B cell (primary cell): ENCODE measurements around the gene OR10AD1. TPM values are rescaled to one million over a fixed set of nuclear protein-coding genes. Genes with fewer than 3 reads are reported as not detected.

ENCODE experiments used
- ATAC-seq: fragments of 200-7000 bp; cut with Tn5 transposase; one replicate; pipeline ENCODE4 v1.10.0; 2021; ENCODE audit warnings: low read depth, mild to moderate bottlenecking, moderate number of reproducible peaks, moderate library complexity
- CTCF ChIA-PET: fragments of 350-600 bp; sonication (Branson Sonifier 250); formaldehyde crosslinking; loops from one replicate; lab custom pipeline; 2021; ENCODE audit warnings: antibody characterized with exemption, inconsistent platforms; lab: Charles Lee
- POLR2A ChIA-PET: fragments of 350-600 bp; sonication (Branson Sonifier 250); formaldehyde crosslinking; loops from one replicate; lab custom pipeline; 2021; ENCODE audit warnings: antibody characterized with exemption; lab: Charles Lee
- DNase-seq: peaks from one replicate; pipeline ENCODE4 v3.0.0; 2013
- H2AFZ ChIP-seq: 2 replicates; pipeline ENCODE4 v1.6.1; 2012; ENCODE audit warnings: mild to moderate bottlenecking, low read depth, low read length; ENCODE audit not compliant: insufficient read depth, poor library complexity, severe bottlenecking
- H3K27ac ChIP-seq, 2 donors: 1 replicate in 1 of 2; 2 replicates in 1 of 2; pipeline ENCODE4 v1.5.1; 2012 to 2013; ENCODE audit warnings: low read length in 2 of 2, mild to moderate bottlenecking in 2 of 2, moderate library complexity in 1 of 2
- H3K27me3 ChIP-seq, 4 experiments: fragments of 200-600 bp in 1 of 4; sonication (generic) in 1 of 4; replicated peaks in 1 of 4; 1 replicate in 2 of 4; 2 replicates in 2 of 4; pipeline versions ENCODE4 v1.6.1 to v1.7.0; 2013 to 2016; ENCODE audit warnings: low read length in 3 of 4, mild to moderate bottlenecking in 2 of 4, mixed read lengths in 1 of 4, moderate library complexity in 1 of 4; ENCODE audit not compliant: insufficient read depth in 4 of 4, control insufficient read depth in 3 of 4; ENCODE audit errors: control extremely low read depth in 1 of 4
- H3K36me3 ChIP-seq, 2 experiments: replicated peaks in 1 of 2; 1 replicate in 1 of 2; 2 replicates in 1 of 2; pipeline versions ENCODE4 v1.6.1 to v1.7.1; 2013; ENCODE audit warnings: low read length in 1 of 2; ENCODE audit not compliant: insufficient read depth in 2 of 2, control insufficient read depth in 1 of 2; ENCODE audit errors: control extremely low read depth in 1 of 2, extremely low read depth in 1 of 2
- H3K4me1 ChIP-seq, 2 donors: fragments of 200-600 bp in 1 of 2; sonication (generic) in 1 of 2; 1 replicate in 1 of 2; 2 replicates in 1 of 2; pipeline versions ENCODE4 v1.5.1 to v1.6.1; 2013 to 2017; ENCODE audit warnings: low read length in 2 of 2; ENCODE audit not compliant: control insufficient read depth in 2 of 2, insufficient read depth in 2 of 2
- H3K4me2 ChIP-seq: replicated peaks from 2 replicates; pipeline ENCODE3; 2012; ENCODE audit warnings: mild to moderate bottlenecking, low read depth, low read length; ENCODE audit not compliant: poor library complexity, severe bottlenecking
- H3K4me3 ChIP-seq, 5 experiments: fragments of 200-600 bp in 1 of 5; sonication (generic) in 1 of 5; 1 replicate in 3 of 5; 2 replicates in 2 of 5; pipeline versions ENCODE4 v1.5.1 to v1.7.0; 2011 to 2016; ENCODE audit warnings: low read length in 4 of 5, mild to moderate bottlenecking in 4 of 5, low read depth in 2 of 5, control low read depth in 1 of 5, moderate library complexity in 1 of 5; ENCODE audit not compliant: insufficient read depth in 1 of 5; ENCODE audit errors: control extremely low read depth in 1 of 5, extremely low read depth in 1 of 5
- H3K79me2 ChIP-seq: fragments of 200-600 bp; sonication (generic); one replicate; pipeline ENCODE4 v1.6.0; 2016; ENCODE audit warnings: low read length; ENCODE audit not compliant: control insufficient read depth, insufficient read depth
- H3K9ac ChIP-seq: fragments of 200-600 bp; sonication (generic); 2 replicates; pipeline ENCODE4 v1.6.1; 2017; ENCODE audit warnings: mild to moderate bottlenecking, low read length, moderate library complexity
- H3K9me3 ChIP-seq, 3 donors: one replicate each; pipeline versions ENCODE4 v1.6.1 to v1.7.1; 2013; ENCODE audit warnings: low read length in 2 of 3; ENCODE audit not compliant: control insufficient read depth in 2 of 3, insufficient read depth in 1 of 3; ENCODE audit errors: control extremely low read depth in 1 of 3
- H4K20me1 ChIP-seq: 2 replicates; pipeline ENCODE4 v1.6.0; 2012; ENCODE audit warnings: mild to moderate bottlenecking, low read length; ENCODE audit not compliant: insufficient read depth, control insufficient read depth, poor library complexity, severe bottlenecking
- H3K27ac Mint-ChIP-seq: one replicate; pipeline ENCODE4 v1.8.0; 2021; ENCODE audit warnings: mixed read lengths
- H3K27me3 Mint-ChIP-seq: one replicate; pipeline ENCODE4 v1.8.0; 2021; ENCODE audit warnings: mixed read lengths
- H3K4me1 Mint-ChIP-seq: one replicate; pipeline ENCODE4 v1.8.0; 2021; ENCODE audit warnings: mixed read lengths
- H3K4me3 Mint-ChIP-seq: one replicate; pipeline ENCODE4 v1.8.0; 2021; ENCODE audit warnings: mixed read lengths
- H3K9me3 Mint-ChIP-seq: one replicate; pipeline ENCODE4 v1.8.0; 2022; ENCODE audit warnings: mixed read lengths; ENCODE audit not compliant: insufficient read depth
- CTCF ChIP-seq: fragments of 200-600 bp; IDR thresholded peaks from one replicate; pipeline ENCODE4 v1.8.0; 2022; ENCODE audit warnings: antibody characterized with exemption, mild to moderate bottlenecking
- EZH2 ChIP-seq: IDR thresholded peaks from 2 replicates; pipeline ENCODE4 v1.6.1; 2012; ENCODE audit warnings: borderline replicate concordance, low read depth, mild to moderate bottlenecking, moderate library complexity, low read length; ENCODE audit not compliant: insufficient read depth, poor library complexity, severe bottlenecking
- WGBS: methylation state at CpG from one replicate; pipeline ENCODE4 v1.1.5; 2013; ENCODE audit warnings: missing lambda C conversion rate; ENCODE audit not compliant: insufficient coverage; 5-methylcytosine and 5-hydroxymethylcytosine counted together
- intact Hi-C: fragments of 100-400 bp; cut with micrococcal nuclease; formaldehyde crosslinking; loops from one replicate; pipeline ENCODE4 v1.10.0; 2022
- polyA plus RNA-seq: library from polyadenylated mRNA; depleted of rRNA; stranded (reverse); fragments of >200 nt; gene quantifications from 2 replicates; pipeline ENCODE4 v1.2.3, GENCODE V29; 2012
- total RNA-seq, 2 donors: library from RNA; stranded (reverse); fragments of 120-200 nt in 1 of 2; gene quantifications; 1 replicate in 1 of 2; 2 replicates in 1 of 2; pipeline versions ENCODE4 v1.2.3 to v1.2.4, GENCODE V29; 2013 to 2022

The OR10AD1 gene
- total and polyA plus RNA-seq, 2 donors (not counting 1 experiment from before 2014, with no cell fraction given), result not detected

GRCh38 chr12:48169011-48169410 is 34.1 kb downstream of the OR10AD1 start:
- Histone ChIP-seq H4K20me1 (no peaks in the 10 kb centered on the region), H3K4me3 (no peak overlapping the region), H3K9me3 (no peaks in the 10 kb centered on the region), H3K27me3 (peaks cover 0 to 9% (median 1%) of the 10 kb centered on the region in 4 experiments), H3K27ac (no peak overlapping the region), H3K9ac (no peak overlapping the region), H3K36me3 (no peaks in the 10 kb centered on the region), H3K4me2 (no peak overlapping the region), H2AFZ (no peak overlapping the region), H3K4me1 (no peaks in the 10 kb centered on the region), H3K79me2 (no peaks in the 10 kb centered on the region)
- H3K4me3 Mint-ChIP-seq, result no peak overlapping the region
- ATAC-seq, result no peak
- peaks cover 13% of the 10 kb centered on the region for H3K27me3 Mint-ChIP-seq
- no peak for DNase-seq
- ChIA-PET POLR2A (no interaction called here), CTCF (interaction anchor here (1.1 to 2.1 kb wide), 2 partner anchors 17 to 227 kb away, joined by 3 to 5 read pairs; no protein-coding TSS in a partner anchor)
- 98% methylated on average over 17 of the region's 19 CpGs for WGBS
- H3K4me1 Mint-ChIP-seq, result no peaks in the 10 kb centered on the region
- intact Hi-C loops, result loop anchor here (10.0 kb wide), 2 partner anchors 264 to 334 kb away; partner anchors contain the start of gene VDR
- H3K27ac Mint-ChIP-seq, result no peak overlapping the region
- no peak for TF ChIP-seq CTCF
- no peak for TF ChIP-seq EZH2
- no peaks in the 10 kb centered on the region for H3K9me3 Mint-ChIP-seq

GRCh38 chr12:48165089-48165981 is 37.8 kb downstream of the OR10AD1 start:
- no peaks in the 10 kb centered on the region for H3K9me3 Mint-ChIP-seq
- CTCF ChIA-PET, result interaction anchor here (0.6 to 4.1 kb wide), 20 partner anchors 8 to 861 kb away, joined by 3 to 28 read pairs (median 6); partner anchors contain the start of genes CCDC184, TMEM106C and VDR
- Histone ChIP-seq H3K79me2 (no peaks in the 10 kb centered on the region), H3K9me3 (no peaks in the 10 kb centered on the region), H3K4me3 (no peak overlapping the region), H2AFZ (no peak overlapping the region), H3K27me3 (peaks cover 0 to 13% (median 1%) of the 10 kb centered on the region in 4 experiments), H3K4me1 (no peaks in the 10 kb centered on the region), H3K36me3 (no peaks in the 10 kb centered on the region), H3K4me2 (no peak overlapping the region), H4K20me1 (no peaks in the 10 kb centered on the region), H3K27ac (no peak overlapping the region), H3K9ac (no peak overlapping the region)
- ATAC-seq (peak; percentile 82), DNase-seq (peak; percentile 79)
- no peak overlapping the region for H3K27ac Mint-ChIP-seq
- no peaks in the 10 kb centered on the region for H3K4me1 Mint-ChIP-seq
- no CpG with 5 or more reads among the region's 2 CpGs for WGBS
- H3K4me3 Mint-ChIP-seq, result no peak overlapping the region
- intact Hi-C loops, result loop anchor here (1.0 to 10.0 kb wide), 7 partner anchors 17 to 450 kb away; partner anchors contain the start of genes CCDC184, TMEM106C and VDR
- H3K27me3 Mint-ChIP-seq, result peaks cover 22% of the 10 kb centered on the region
- POLR2A ChIA-PET, result no interaction called here
- no peak for TF ChIP-seq EZH2
- TF ChIP-seq CTCF, result peak; percentile 96
